Left ventricle myocardium inferior (tissue), 1 donor: Measurements from ENCODE around the gene TMLHE. TPM values are rescaled to one million over a fixed set of nuclear protein-coding genes. Genes with fewer than 3 reads are reported as not detected.

ENCODE experiments used
- DNase-seq: peaks from one replicate; pipeline ENCODE4 v3.0.0-alpha.2; 2020
- H3K27ac ChIP-seq: fragments of 200-600 bp; replicated peaks from 2 replicates; pipeline ENCODE4 v1.8.0; 2021
- H3K27me3 ChIP-seq: fragments of 200-600 bp; 2 replicates; pipeline ENCODE4 v1.8.0; 2021; ENCODE audit warnings: low read depth
- H3K36me3 ChIP-seq: fragments of 200-600 bp; 2 replicates; pipeline ENCODE4 v1.8.0; 2021
- H3K4me1 ChIP-seq: fragments of 200-600 bp; 2 replicates; pipeline ENCODE4 v1.8.0; 2021
- H3K4me3 ChIP-seq: fragments of 200-600 bp; 2 replicates; pipeline ENCODE4 v1.8.0; 2021; ENCODE audit warnings: mild to moderate bottlenecking, moderate library complexity
- H3K9me3 ChIP-seq: fragments of 200-600 bp; replicated peaks from 2 replicates; pipeline ENCODE4 v1.8.0; 2021
- CTCF ChIP-seq: fragments of 200-600 bp; IDR thresholded peaks from 2 replicates; pipeline ENCODE4 v1.8.0; 2021; ENCODE audit warnings: antibody characterized with exemption, mild to moderate bottlenecking, borderline replicate concordance
- intact Hi-C: fragments of 100-400 bp; cut with micrococcal nuclease; formaldehyde crosslinking; loops from one replicate; pipeline ENCODE4 v1.11.0; 2022
- total RNA-seq: library from RNA; stranded (reverse); fragmentation: NEBNext Ultra II Directional; extraction: Animal tissue kit (Norgen Biotek cat#: 25700); gene quantifications from one replicate; pipeline ENCODE4 v1.2.1, GENCODE V29; 2021
- donor health status: DM: no; HTN: yes; CAD: no; lungs with severe emphysema.

TMLHE gene
- total RNA-seq, 1 donor from 2014 or later, result 41.8 TPM

- H3K36me3 ChIP-seq, result peaks cover 15% of the 10 kb centered on the region
- no peak for DNase-seq
- no peak for TF ChIP-seq CTCF
- no peaks in the 10 kb centered on the region for H3K27me3 ChIP-seq
- no peak overlapping the region for H3K27ac ChIP-seq
- H3K4me3 ChIP-seq, result no peak overlapping the region
- H3K9me3 ChIP-seq, result peaks cover 65% of the 10 kb centered on the region
- no peaks in the 10 kb centered on the region for H3K4me1 ChIP-seq
- intact Hi-C loops, result no loop called here
These were observed 20.4 kb downstream of the TMLHE start for GRCh38 chrX:155592331-155592730.

- H3K27me3 ChIP-seq, result no peaks in the 10 kb centered on the region
- TF ChIP-seq CTCF, result no peak
- H3K4me3 ChIP-seq, result no peak overlapping the region
- no peak for DNase-seq
- intact Hi-C loops, result no loop called here
- H3K4me1 ChIP-seq, result no peaks in the 10 kb centered on the region
- peaks cover 16% of the 10 kb centered on the region for H3K9me3 ChIP-seq
- H3K27ac ChIP-seq, result no peak overlapping the region
- H3K36me3 ChIP-seq, result peaks cover 5% of the 10 kb centered on the region
These were observed 35.1 kb downstream of the TMLHE start for GRCh38 chrX:155577682-155578081.

- no peak overlapping the region for H3K4me3 ChIP-seq
- intact Hi-C loops, result no loop called here
- H3K27ac ChIP-seq, result no peak overlapping the region
- no peaks in the 10 kb centered on the region for H3K9me3 ChIP-seq
- H3K4me1 ChIP-seq, result no peaks in the 10 kb centered on the region
- no peak for DNase-seq
- H3K27me3 ChIP-seq, result no peaks in the 10 kb centered on the region
- no peaks in the 10 kb centered on the region for H3K36me3 ChIP-seq
- no peak for TF ChIP-seq CTCF
These were observed 49.7 kb downstream of the TMLHE start for GRCh38 chrX:155563099-155563498.

DNA sequence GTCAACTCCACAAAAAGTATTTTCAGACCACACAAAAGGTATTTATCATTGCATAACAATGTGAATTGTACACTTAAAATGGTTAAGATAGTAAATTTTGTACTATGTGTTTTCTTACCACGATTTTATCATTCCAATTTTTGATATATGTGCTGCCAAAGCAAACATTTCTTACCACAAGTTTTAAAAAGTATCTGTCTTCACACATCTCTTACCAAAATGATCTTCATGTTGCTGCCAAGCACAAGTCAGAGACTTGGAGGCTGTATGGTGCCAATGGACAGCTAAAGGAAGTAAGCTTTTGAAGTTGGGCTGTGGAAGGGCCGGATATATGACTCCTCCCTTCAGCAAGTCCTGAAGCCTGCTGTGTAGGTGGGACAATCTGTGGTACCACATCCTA lies 67.9 kb downstream of the TMLHE start:
- Histone ChIP-seq H3K4me3 (no peak overlapping the region), H3K4me1 (no peaks in the 10 kb centered on the region), H3K36me3 (peaks cover 41% of the 10 kb centered on the region), H3K27ac (no peak overlapping the region), H3K27me3 (no peaks in the 10 kb centered on the region), H3K9me3 (peaks cover 23% of the 10 kb centered on the region)
- DNase-seq, result no peak
- intact Hi-C loops, result no loop called here
- TF ChIP-seq CTCF, result no peak

GRCh38 chrX:155535866-155536265 lies 76.9 kb downstream of the TMLHE start:
- intact Hi-C loops, result no loop called here

More at GRCh38 chrX:155535866-155536265, 76.9 kb downstream of the TMLHE start:
- Histone ChIP-seq H3K4me3 (no peak overlapping the region), H3K27ac (no peak overlapping the region), H3K9me3 (no peaks in the 10 kb centered on the region), H3K4me1 (no peaks in the 10 kb centered on the region), H3K36me3 (peaks cover 5% of the 10 kb centered on the region), H3K27me3 (no peaks in the 10 kb centered on the region)
- TF ChIP-seq CTCF, result no peak
- DNase-seq, result no peak
